Measurements from ENCODE around the gene ANKRD42.

DNA sequence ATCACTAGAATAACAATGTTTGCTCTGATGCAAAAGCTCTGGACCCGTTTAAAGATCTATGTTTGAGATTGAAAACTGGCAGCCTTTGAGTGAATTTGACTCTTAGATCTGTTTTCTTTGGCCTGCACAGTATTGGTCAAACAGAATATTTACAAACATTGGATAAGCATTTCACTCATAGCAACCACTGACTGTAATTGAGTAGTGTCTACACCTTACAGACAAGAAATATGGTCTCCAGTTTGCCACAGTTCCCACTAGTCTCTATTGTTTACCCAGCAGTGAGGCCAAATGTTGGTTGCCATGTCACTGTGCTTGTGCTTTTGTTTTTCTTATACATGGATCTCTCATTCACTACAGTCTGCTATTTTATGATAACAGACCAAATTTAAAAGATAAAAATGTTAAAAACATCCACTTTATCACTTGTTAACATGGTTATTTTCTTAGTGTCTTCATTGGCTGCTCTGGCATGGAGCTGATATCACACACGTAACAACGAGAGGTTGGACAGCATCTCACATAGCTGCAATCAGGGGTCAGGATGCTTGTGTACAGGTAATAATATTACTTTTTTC, 12.2 kb downstream of the ANKRD42 start:
- TF ChIP-seq, protein P1, sequence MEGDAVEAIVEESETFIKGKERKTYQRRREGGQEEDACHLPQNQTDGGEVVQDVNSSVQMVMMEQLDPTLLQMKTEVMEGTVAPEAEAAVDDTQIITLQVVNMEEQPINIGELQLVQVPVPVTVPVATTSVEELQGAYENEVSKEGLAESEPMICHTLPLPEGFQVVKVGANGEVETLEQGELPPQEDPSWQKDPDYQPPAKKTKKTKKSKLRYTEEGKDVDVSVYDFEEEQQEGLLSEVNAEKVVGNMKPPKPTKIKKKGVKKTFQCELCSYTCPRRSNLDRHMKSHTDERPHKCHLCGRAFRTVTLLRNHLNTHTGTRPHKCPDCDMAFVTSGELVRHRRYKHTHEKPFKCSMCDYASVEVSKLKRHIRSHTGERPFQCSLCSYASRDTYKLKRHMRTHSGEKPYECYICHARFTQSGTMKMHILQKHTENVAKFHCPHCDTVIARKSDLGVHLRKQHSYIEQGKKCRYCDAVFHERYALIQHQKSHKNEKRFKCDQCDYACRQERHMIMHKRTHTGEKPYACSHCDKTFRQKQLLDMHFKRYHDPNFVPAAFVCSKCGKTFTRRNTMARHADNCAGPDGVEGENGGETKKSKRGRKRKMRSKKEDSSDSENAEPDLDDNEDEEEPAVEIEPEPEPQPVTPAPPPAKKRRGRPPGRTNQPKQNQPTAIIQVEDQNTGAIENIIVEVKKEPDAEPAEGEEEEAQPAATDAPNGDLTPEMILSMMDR (conservative IDR thresholded peaks at IDR 0.05; ENCODE audit: low read depth in 2 of 2) = no peak
- TF ChIP-seq POLR2AphosphoS5 (IDR thresholded peaks at IDR 0.05; ENCODE audit: low read depth) (no peak), EZH2phosphoT487 (IDR thresholded peaks at IDR 0.05; ENCODE audit: unreplicated experiment) (no peak), EZH2 (IDR thresholded peaks at IDR 0.05; ENCODE audit: low read depth, unreplicated experiment) (no peak), CREB1 (CRISPR knock-in tag; IDR thresholded peaks at IDR 0.05; ENCODE audit: low read depth) (no peak), ZNF114 (CRISPR knock-in tag; IDR thresholded peaks at IDR 0.05) (no peak), JUNB (IDR thresholded peaks at IDR 0.05; ENCODE audit: unreplicated experiment) (no peak), ZNF331 (CRISPR knock-in tag; IDR thresholded peaks at IDR 0.05; ENCODE audit: low read depth) (no peak)
- TF ChIP-seq, protein P2, sequence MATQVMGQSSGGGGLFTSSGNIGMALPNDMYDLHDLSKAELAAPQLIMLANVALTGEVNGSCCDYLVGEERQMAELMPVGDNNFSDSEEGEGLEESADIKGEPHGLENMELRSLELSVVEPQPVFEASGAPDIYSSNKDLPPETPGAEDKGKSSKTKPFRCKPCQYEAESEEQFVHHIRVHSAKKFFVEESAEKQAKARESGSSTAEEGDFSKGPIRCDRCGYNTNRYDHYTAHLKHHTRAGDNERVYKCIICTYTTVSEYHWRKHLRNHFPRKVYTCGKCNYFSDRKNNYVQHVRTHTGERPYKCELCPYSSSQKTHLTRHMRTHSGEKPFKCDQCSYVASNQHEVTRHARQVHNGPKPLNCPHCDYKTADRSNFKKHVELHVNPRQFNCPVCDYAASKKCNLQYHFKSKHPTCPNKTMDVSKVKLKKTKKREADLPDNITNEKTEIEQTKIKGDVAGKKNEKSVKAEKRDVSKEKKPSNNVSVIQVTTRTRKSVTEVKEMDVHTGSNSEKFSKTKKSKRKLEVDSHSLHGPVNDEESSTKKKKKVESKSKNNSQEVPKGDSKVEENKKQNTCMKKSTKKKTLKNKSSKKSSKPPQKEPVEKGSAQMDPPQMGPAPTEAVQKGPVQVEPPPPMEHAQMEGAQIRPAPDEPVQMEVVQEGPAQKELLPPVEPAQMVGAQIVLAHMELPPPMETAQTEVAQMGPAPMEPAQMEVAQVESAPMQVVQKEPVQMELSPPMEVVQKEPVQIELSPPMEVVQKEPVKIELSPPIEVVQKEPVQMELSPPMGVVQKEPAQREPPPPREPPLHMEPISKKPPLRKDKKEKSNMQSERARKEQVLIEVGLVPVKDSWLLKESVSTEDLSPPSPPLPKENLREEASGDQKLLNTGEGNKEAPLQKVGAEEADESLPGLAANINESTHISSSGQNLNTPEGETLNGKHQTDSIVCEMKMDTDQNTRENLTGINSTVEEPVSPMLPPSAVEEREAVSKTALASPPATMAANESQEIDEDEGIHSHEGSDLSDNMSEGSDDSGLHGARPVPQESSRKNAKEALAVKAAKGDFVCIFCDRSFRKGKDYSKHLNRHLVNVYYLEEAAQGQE (IDR thresholded peaks at IDR 0.05; ENCODE audit: unreplicated experiment) = no peak
- TF ChIP-seq, protein P3, sequence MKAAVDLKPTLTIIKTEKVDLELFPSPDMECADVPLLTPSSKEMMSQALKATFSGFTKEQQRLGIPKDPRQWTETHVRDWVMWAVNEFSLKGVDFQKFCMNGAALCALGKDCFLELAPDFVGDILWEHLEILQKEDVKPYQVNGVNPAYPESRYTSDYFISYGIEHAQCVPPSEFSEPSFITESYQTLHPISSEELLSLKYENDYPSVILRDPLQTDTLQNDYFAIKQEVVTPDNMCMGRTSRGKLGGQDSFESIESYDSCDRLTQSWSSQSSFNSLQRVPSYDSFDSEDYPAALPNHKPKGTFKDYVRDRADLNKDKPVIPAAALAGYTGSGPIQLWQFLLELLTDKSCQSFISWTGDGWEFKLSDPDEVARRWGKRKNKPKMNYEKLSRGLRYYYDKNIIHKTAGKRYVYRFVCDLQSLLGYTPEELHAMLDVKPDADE (IDR thresholded peaks at IDR 0.05) = no peak
- TF ChIP-seq, protein P4, sequence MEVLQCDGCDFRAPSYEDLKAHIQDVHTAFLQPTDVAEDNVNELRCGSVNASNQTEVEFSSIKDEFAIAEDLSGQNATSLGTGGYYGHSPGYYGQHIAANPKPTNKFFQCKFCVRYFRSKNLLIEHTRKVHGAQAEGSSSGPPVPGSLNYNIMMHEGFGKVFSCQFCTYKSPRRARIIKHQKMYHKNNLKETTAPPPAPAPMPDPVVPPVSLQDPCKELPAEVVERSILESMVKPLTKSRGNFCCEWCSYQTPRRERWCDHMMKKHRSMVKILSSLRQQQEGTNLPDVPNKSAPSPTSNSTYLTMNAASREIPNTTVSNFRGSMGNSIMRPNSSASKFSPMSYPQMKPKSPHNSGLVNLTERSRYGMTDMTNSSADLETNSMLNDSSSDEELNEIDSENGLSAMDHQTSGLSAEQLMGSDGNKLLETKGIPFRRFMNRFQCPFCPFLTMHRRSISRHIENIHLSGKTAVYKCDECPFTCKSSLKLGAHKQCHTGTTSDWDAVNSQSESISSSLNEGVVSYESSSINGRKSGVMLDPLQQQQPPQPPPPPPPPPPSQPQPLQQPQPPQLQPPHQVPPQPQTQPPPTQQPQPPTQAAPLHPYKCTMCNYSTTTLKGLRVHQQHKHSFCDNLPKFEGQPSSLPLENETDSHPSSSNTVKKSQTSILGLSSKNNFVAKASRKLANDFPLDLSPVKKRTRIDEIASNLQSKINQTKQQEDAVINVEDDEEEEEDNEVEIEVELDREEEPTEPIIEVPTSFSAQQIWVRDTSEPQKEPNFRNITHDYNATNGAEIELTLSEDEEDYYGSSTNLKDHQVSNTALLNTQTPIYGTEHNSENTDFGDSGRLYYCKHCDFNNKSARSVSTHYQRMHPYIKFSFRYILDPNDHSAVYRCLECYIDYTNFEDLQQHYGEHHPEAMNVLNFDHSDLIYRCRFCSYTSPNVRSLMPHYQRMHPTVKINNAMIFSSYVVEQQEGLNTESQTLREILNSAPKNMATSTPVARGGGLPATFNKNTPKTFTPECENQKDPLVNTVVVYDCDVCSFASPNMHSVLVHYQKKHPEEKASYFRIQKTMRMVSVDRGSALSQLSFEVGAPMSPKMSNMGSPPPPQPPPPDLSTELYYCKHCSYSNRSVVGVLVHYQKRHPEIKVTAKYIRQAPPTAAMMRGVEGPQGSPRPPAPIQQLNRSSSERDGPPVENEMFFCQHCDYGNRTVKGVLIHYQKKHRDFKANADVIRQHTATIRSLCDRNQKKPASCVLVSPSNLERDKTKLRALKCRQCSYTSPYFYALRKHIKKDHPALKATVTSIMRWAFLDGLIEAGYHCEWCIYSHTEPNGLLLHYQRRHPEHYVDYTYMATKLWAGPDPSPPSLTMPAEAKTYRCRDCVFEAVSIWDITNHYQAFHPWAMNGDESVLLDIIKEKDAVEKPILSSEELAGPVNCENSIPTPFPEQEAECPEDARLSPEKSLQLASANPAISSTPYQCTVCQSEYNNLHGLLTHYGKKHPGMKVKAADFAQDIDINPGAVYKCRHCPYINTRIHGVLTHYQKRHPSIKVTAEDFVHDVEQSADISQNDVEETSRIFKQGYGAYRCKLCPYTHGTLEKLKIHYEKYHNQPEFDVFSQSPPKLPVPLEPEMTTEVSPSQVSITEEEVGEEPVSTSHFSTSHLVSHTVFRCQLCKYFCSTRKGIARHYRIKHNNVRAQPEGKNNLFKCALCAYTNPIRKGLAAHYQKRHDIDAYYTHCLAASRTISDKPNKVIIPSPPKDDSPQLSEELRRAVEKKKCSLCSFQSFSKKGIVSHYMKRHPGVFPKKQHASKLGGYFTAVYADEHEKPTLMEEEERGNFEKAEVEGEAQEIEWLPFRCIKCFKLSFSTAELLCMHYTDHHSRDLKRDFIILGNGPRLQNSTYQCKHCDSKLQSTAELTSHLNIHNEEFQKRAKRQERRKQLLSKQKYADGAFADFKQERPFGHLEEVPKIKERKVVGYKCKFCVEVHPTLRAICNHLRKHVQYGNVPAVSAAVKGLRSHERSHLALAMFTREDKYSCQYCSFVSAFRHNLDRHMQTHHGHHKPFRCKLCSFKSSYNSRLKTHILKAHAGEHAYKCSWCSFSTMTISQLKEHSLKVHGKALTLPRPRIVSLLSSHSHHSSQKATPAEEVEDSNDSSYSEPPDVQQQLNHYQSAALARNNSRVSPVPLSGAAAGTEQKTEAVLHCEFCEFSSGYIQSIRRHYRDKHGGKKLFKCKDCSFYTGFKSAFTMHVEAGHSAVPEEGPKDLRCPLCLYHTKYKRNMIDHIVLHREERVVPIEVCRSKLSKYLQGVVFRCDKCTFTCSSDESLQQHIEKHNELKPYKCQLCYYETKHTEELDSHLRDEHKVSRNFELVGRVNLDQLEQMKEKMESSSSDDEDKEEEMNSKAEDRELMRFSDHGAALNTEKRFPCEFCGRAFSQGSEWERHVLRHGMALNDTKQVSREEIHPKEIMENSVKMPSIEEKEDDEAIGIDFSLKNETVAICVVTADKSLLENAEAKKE (CRISPR knock-in tag; IDR thresholded peaks at IDR 0.05) = no peak

Data from GM23338 (cell line).